ENCODE data around the gene TIAM2. TPM values are rescaled to one million over a fixed set of nuclear protein-coding genes. Genes with fewer than 3 reads are reported as not detected.

TIAM2 gene
- total and polyA plus RNA-seq, 2 experiments from 2014 or later, result 14.2 to 24.4 TPM

DNA sequence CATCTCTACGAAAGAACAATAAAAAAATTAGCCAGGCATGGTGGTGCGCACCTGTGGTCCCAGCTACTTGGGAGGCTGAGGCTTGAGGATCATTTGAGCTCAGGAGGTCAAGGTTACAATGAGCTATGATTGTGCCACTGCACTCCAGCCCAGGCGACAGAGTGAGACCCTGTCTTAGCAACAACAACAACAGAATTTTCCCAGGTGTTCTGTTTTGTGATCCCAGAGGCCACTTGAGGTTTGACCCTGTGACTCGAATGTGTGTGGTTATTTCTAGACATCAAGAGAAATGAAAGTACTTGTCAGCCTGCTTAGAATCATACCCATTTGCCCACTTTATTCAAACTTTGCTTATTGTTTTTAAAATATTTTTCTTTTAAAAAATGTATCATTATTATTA lies 151.1 kb downstream of the TIAM2 start:
- TF ChIP-seq, protein P1, sequence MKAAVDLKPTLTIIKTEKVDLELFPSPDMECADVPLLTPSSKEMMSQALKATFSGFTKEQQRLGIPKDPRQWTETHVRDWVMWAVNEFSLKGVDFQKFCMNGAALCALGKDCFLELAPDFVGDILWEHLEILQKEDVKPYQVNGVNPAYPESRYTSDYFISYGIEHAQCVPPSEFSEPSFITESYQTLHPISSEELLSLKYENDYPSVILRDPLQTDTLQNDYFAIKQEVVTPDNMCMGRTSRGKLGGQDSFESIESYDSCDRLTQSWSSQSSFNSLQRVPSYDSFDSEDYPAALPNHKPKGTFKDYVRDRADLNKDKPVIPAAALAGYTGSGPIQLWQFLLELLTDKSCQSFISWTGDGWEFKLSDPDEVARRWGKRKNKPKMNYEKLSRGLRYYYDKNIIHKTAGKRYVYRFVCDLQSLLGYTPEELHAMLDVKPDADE (IDR thresholded peaks at IDR 0.05), result no peak
- TF ChIP-seq, protein P2, sequence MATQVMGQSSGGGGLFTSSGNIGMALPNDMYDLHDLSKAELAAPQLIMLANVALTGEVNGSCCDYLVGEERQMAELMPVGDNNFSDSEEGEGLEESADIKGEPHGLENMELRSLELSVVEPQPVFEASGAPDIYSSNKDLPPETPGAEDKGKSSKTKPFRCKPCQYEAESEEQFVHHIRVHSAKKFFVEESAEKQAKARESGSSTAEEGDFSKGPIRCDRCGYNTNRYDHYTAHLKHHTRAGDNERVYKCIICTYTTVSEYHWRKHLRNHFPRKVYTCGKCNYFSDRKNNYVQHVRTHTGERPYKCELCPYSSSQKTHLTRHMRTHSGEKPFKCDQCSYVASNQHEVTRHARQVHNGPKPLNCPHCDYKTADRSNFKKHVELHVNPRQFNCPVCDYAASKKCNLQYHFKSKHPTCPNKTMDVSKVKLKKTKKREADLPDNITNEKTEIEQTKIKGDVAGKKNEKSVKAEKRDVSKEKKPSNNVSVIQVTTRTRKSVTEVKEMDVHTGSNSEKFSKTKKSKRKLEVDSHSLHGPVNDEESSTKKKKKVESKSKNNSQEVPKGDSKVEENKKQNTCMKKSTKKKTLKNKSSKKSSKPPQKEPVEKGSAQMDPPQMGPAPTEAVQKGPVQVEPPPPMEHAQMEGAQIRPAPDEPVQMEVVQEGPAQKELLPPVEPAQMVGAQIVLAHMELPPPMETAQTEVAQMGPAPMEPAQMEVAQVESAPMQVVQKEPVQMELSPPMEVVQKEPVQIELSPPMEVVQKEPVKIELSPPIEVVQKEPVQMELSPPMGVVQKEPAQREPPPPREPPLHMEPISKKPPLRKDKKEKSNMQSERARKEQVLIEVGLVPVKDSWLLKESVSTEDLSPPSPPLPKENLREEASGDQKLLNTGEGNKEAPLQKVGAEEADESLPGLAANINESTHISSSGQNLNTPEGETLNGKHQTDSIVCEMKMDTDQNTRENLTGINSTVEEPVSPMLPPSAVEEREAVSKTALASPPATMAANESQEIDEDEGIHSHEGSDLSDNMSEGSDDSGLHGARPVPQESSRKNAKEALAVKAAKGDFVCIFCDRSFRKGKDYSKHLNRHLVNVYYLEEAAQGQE (IDR thresholded peaks at IDR 0.05; ENCODE audit: unreplicated experiment), result no peak
- TF ChIP-seq NANOG (IDR thresholded peaks at IDR 0.05; ENCODE audit: borderline replicate concordance) (no peak), ZNF114 (CRISPR knock-in tag; IDR thresholded peaks at IDR 0.05) (no peak), JUNB (IDR thresholded peaks at IDR 0.05; ENCODE audit: unreplicated experiment) (no peak), ZNF462 (CRISPR knock-in tag; IDR thresholded peaks at IDR 0.05) (no peak), ZNF331 (CRISPR knock-in tag; IDR thresholded peaks at IDR 0.05; ENCODE audit: low read depth) (no peak), EZH2 (IDR thresholded peaks at IDR 0.05; ENCODE audit: low read depth, unreplicated experiment) (no peak), EZH2phosphoT487 (IDR thresholded peaks at IDR 0.05; ENCODE audit: unreplicated experiment) (no peak), STAT1 (IDR thresholded peaks at IDR 0.05; ENCODE audit: unreplicated experiment) (no peak), POLR2AphosphoS5 (IDR thresholded peaks at IDR 0.05; ENCODE audit: low read depth) (no peak), CREB1 (CRISPR knock-in tag; IDR thresholded peaks at IDR 0.05; ENCODE audit: low read depth) (no peak)
- TF ChIP-seq, protein P3, sequence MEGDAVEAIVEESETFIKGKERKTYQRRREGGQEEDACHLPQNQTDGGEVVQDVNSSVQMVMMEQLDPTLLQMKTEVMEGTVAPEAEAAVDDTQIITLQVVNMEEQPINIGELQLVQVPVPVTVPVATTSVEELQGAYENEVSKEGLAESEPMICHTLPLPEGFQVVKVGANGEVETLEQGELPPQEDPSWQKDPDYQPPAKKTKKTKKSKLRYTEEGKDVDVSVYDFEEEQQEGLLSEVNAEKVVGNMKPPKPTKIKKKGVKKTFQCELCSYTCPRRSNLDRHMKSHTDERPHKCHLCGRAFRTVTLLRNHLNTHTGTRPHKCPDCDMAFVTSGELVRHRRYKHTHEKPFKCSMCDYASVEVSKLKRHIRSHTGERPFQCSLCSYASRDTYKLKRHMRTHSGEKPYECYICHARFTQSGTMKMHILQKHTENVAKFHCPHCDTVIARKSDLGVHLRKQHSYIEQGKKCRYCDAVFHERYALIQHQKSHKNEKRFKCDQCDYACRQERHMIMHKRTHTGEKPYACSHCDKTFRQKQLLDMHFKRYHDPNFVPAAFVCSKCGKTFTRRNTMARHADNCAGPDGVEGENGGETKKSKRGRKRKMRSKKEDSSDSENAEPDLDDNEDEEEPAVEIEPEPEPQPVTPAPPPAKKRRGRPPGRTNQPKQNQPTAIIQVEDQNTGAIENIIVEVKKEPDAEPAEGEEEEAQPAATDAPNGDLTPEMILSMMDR (conservative IDR thresholded peaks at IDR 0.05; ENCODE audit: low read depth in 2 of 2), result no peak
- H3K36me3 Mint-ChIP-seq (ENCODE audit: low read depth), result peaks cover 20% of the 10 kb centered on the region
- no peak overlapping the region for H3K27ac Mint-ChIP-seq
- Histone ChIP-seq H3K79me2 (replicated peaks; ENCODE audit: insufficient read depth) (no peaks in the 10 kb centered on the region; the same call in 1 of the 2 replicates), H3K4me1 (ENCODE audit: insufficient read depth) (peaks cover 57% of the 10 kb centered on the region), H3K9me2 (ENCODE audit: insufficient read depth) (no peaks in the 10 kb centered on the region), H4K20me1 (replicated peaks; ENCODE audit: insufficient read depth) (no peaks in the 10 kb centered on the region), H3K4me3 (no peak overlapping the region), H3K27me3 (ENCODE audit: insufficient read depth) (no peaks in the 10 kb centered on the region), H3K4me2 (no peak overlapping the region), H3K36me3 (ENCODE audit: insufficient read depth) (no peaks in the 10 kb centered on the region), H3K27ac (ENCODE audit: low read depth) (no peak overlapping the region), H2AFZ (no peak overlapping the region), H3F3A (replicated peaks; ENCODE audit: low read depth) (no peaks in the 10 kb centered on the region)
- DNase-seq (ENCODE audit: low spot score) (no peak), ATAC-seq (no peak)
- peaks cover 2% of the 10 kb centered on the region for H3K27me3 Mint-ChIP-seq (ENCODE audit: insufficient read depth, low read depth, poor library complexity)
- no peaks in the 10 kb centered on the region for H3K9me3 Mint-ChIP-seq
- H3K4me1 Mint-ChIP-seq, result peaks cover 70% of the 10 kb centered on the region
- no peak overlapping the region for H3K4me3 Mint-ChIP-seq
